KOPT-K1 (cell line): ENCODE measurements around the gene OR7G1.
"Not testable (repeated sequence)": the region's sequence is repeated elsewhere in the genome, so short reads cannot be mapped to it uniquely, and the experiment has no call there.

ENCODE experiments used
- H3K27ac ChIP-seq: fragments of 200-600 bp; sonication (generic); 2 replicates; pipeline ENCODE4 v1.5.1; 2016; ENCODE audit warnings: antibody characterized with exemption, mild to moderate bottlenecking, low read depth, low read length; ENCODE audit not compliant: poor library complexity, severe bottlenecking
- H3K36me3 ChIP-seq: fragments of 200-600 bp; sonication (generic); 2 replicates; pipeline ENCODE4 v1.5.1; 2017; ENCODE audit warnings: antibody characterized with exemption, mild to moderate bottlenecking, low read length, moderate library complexity; ENCODE audit not compliant: insufficient read depth
- H3K9me3 ChIP-seq: fragments of 200-600 bp; sonication (generic); 2 replicates; pipeline ENCODE4 v1.5.1; 2017; ENCODE audit warnings: antibody characterized with exemption, low read length, mild to moderate bottlenecking; ENCODE audit not compliant: insufficient read depth, poor library complexity, severe bottlenecking

OR7G1 gene

DNA sequence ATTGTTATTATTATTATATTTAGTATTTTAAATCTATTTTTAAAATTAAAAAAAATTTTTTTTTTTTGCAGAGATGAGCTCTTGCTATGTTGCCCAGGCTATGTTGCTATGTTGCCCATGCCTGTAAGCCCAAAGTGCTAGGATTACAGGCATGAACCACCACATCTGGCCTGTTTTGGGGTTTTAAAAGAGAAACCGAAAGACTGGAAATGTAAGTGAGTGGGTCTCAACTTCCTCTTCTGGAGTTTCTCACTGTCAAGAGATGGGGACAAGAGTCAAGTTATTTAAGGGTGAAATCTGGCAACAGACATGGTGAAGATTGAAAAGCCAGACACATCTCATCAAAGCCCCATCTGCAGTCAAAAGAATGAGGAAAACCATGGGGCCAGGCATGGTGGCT is 15.4 kb upstream of the OR7G1 start:
- H3K27ac ChIP-seq, result peak overlapping the region; percentile 26
- no peaks in the 10 kb centered on the region for H3K36me3 ChIP-seq
- H3K9me3 ChIP-seq, result no peaks in the 10 kb centered on the region

DNA sequence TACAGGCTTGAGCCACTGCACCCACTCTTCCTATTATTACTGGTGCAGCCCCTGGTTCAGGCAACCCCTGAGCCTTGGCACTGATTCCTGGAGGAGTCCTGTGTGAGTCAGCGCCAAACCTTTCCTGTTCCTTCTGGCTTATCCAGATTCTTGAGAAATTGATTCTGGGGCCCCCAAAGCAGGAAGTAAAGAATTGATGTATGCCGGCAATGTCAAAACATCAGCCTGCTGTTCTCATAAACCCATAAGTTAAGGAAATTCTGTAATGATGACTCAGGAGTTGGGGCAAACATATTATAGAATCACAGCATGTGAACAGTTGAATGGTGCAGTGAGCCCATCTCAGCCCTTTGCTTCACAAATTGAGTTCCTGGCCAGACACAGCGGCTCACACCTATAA is 12.6 kb upstream of the OR7G1 start:
- no peaks in the 10 kb centered on the region for H3K9me3 ChIP-seq
- H3K36me3 ChIP-seq, result no peaks in the 10 kb centered on the region
- no peak overlapping the region for H3K27ac ChIP-seq

GRCh38 chr19:9126900-9127405 is 11.4 kb upstream of the OR7G1 start, which contains the start of gene OR7G3:
OR7G3 (minus strand) TSS chr19:9126950; CDS start chr19:9126950, 0 bp downstream.
- no peaks in the 10 kb centered on the region for H3K9me3 ChIP-seq
- H3K36me3 ChIP-seq, result no peaks in the 10 kb centered on the region
- H3K27ac ChIP-seq, result no peak within 1 kb of the TSS

DNA sequence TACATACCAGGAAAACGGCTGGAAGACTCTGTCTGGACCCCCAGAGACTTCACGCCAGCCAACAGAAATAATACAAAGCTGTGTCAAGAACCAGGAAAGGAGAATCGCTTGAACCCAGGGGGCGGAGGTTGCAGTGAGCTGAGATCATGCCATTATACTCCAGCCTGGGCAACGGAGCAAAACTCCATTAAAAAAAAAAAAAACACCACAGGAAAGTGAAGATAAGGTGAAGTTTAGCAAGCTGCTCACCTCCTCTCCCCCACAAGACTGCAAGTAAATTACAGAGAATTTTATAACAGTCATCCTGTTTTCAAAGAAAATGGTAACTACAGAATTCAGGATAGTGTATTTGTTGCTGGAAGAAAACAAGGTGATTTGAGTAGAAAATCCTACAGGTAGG is 984 bp upstream of the OR7G1 start:
- Histone ChIP-seq H3K36me3 (no peaks in the 10 kb centered on the region), H3K9me3 (no peaks in the 10 kb centered on the region), H3K27ac (no peak overlapping the region)

GRCh38 chr19:9109959-9110358 is 5.6 kb downstream of the OR7G1 start:
- Histone ChIP-seq H3K9me3 (no peaks in the 10 kb centered on the region), H3K36me3 (no peaks in the 10 kb centered on the region), H3K27ac (no peak overlapping the region)

DNA sequence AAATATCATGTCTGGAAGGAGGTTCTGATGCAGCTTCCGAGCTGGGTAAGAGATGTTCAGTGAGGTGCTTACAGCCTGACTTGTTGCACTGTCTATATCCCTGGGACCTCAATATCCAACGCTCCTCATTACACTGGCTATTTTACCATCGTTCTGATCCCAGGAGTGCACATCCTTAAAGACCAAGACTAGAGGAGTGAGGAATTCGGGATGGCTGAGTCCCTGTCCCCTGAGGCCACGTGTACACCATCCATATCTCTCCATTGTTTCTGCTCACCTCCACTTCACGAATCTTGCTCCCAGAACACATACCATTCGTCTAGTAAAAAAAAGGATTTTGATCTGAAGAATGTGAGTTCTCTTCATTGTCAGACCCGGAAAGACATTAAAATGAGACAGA is 8.2 kb downstream of the OR7G1 start, which contains the start of gene OR7G2:
TSS of gene OR7G2 (minus strand) at position 101 of the 400 bp plus-strand sequence. CDS start 4,232 bp downstream, outside the sequence.
- no peaks in the 10 kb centered on the region for H3K36me3 ChIP-seq
- H3K9me3 ChIP-seq, result no peaks in the 10 kb centered on the region

DNA sequence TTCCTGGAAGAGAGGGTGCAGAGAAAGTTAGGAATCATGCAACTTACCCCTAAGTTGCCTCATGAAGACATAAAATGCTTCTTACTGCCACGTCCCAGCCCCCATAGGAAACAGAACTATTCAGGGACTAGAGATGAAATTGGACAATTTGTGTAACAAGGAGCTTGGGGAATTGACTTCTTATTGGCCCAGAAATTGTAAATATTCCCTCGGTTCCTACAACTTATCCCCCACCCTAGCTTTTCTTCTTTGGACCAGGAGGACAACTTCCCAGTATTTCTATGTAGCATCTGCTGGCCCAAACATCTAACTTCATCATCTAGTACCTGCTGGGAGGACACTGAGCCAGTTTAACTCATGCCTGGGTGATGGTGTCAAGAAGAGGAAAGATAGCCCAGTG is 28.8 kb downstream of the OR7G1 start, which contains the start of gene OR1M1:
TSS of gene OR1M1 (plus strand) at position 301 of the 400 bp plus-strand sequence. CDS start 6,184 bp downstream, outside the sequence.
- Histone ChIP-seq H3K9me3 (no peaks in the 10 kb centered on the region), H3K36me3 (no peaks in the 10 kb centered on the region), H3K27ac (no peak within 1 kb of the TSS)

More for the DNA sequence above, 8.2 kb downstream of the OR7G1 start, which contains the start of gene OR7G2:
- H3K27ac ChIP-seq, result no peak within 1 kb of the TSS

- no peak overlapping the region for H3K27ac ChIP-seq
- H3K36me3 ChIP-seq, result no peaks in the 10 kb centered on the region
- no peaks in the 10 kb centered on the region for H3K9me3 ChIP-seq
Measured at GRCh38 chr19:9078651-9079050, 36.9 kb downstream of the OR7G1 start.

- Histone ChIP-seq H3K9me3 (no peaks in the 10 kb centered on the region), H3K27ac (no peak overlapping the region), H3K36me3 (no peaks in the 10 kb centered on the region)
Measured at GRCh38 chr19:9076901-9077300, 38.7 kb downstream of the OR7G1 start.

- no peaks in the 10 kb centered on the region for H3K9me3 ChIP-seq
- no peaks in the 10 kb centered on the region for H3K36me3 ChIP-seq
- no peak overlapping the region for H3K27ac ChIP-seq
Measured at GRCh38 chr19:9075064-9075949, 40.3 kb downstream of the OR7G1 start.

GRCh38 chr19:9073806-9074205 is 41.8 kb downstream of the OR7G1 start:
- Histone ChIP-seq H3K9me3 (no peaks in the 10 kb centered on the region), H3K36me3 (no peaks in the 10 kb centered on the region), H3K27ac (no peak overlapping the region)

DNA sequence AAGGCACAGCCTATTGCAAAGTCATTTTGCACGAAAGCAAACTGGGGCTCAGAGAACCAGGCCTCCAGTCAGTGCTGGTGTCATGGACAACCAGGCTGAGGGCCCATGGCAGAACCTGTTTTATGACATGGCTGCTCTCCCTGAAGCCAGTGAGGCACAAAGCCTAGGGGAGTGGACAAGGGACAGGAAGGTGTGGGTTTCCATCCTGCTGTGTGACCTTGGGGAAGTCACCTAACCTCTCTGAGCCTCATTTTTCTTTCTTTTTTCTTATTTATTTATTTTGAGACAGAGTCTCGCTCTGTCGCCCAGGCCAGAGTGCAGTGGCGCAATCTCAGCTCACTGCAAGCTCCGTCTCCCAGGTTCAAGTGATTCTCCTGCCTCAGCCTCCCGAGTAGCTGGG is 43.8 kb downstream of the OR7G1 start:
- H3K9me3 ChIP-seq, H3K27ac ChIP-seq, H3K36me3 ChIP-seq: not testable (repeated sequence)

DNA sequence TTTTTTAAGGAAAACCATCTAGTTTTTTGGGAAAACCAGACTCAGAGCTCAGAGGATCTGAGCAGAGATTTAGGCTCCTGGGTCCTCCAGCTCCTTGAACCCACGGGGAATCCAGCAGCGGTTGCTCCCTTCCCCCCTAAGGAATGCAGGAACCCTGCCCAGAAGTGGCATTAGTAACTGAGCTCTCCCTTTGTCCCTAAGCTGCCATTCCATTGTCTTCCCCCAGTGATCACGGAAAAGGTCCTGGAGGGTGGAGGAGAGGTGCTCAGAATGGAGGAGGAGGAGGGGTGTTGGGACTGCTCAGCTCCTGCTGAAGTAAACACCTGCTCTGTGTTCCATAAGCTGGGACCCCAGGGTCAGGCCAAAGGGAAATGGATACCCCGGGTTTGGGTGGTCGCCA is 45.5 kb downstream of the OR7G1 start:
- Histone ChIP-seq H3K36me3 (no peaks in the 10 kb centered on the region), H3K27ac (no peak overlapping the region), H3K9me3 (no peaks in the 10 kb centered on the region)

DNA sequence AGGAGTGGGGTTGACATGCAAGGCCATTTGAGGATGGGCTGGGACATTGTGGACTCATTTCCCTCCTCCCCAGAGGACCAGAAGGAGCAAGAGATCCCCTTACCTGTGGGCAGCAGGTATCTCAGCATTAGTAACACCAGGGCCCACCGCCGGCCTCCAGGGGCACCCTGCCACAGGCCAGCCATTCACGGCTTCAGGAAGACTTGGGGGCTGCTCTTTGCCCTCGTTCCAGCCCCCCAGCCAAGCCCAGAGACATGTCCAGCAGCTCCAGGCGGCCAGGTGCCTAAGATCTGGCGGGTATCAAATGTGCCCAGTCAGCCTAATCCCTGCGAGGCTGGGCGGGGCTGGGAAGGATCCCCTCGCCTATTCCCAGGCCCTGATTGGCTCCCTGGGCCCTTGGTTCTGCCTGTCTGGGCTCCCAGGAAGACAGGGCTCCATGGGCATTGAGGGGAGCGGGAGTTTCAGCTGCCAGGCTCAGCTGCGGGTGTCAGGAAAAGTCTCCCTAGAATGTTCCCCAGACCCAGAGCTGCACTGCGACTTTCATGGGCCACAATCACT is 50.0 kb downstream of the OR7G1 start:
- Histone ChIP-seq H3K27ac (no peak overlapping the region), H3K36me3 (no peaks in the 10 kb centered on the region), H3K9me3 (no peaks in the 10 kb centered on the region)
